GM19023 (cell line): ENCODE data around the gene ZDHHC16.
A peak's percentile ranks its signal among the peaks of the same experiment; 100 is the strongest.
"Not testable (repeated sequence)": the region's sequence is repeated elsewhere in the genome, so short reads cannot be mapped to it uniquely, and the experiment has no call there.

Experiments
- ATAC-seq: cut with Tn5 transposase; IDR thresholded peaks from one replicate; pipeline ENCODE4 v1.9.1; 2021; ENCODE audit warnings: mild to moderate bottlenecking, moderate library complexity; ENCODE audit not compliant: unreplicated experiment

The ZDHHC16 gene

DNA sequence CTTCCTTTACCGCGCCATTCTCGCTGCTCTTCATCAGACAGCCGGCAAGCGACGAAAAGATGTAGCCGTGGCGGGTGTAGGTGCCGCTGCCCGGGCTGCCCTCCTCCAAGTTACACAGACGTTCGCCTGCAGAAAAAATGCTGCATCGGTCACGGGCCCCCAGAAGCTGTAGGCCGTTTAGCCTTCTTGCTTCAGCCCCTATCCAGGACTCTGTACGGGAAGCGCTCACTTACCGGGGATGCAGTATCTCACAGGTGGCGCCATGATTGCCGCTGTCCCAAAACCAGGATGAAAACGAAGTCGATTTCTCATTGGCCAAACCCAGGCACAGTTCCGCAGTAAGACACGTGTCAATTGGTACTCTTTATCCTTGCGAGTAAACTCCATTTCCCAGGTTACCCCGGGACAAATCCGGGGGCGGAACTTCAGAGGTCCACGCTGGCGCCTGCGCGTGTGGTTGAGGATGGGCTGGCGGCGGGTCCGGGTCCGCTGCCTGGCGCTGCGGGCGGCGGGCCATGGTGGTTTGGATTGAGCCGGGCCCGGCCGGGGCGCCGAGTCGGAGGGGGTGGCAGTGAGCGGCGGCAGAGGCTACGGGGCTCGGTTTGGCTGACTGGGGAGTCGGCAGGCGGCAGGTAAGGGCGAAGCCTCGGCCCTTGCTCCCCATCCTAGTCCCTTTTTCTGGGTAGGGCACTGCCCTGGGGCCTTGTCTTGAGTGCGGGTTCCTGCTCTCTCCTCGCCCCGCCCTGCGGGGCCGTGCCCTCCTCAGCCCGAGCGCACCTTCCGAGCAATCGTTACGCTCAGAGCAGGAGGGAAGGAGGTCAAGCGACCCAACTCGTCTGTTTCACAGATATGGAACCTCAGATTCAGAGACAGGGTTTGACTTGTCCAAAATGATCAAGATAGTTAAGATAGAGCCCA is at the start of gene ZDHHC16, which contains the start of gene EXOSC1:
TSS of gene ZDHHC16 (plus strand) at position 454 of the 918 bp plus-strand sequence. CDS start 5,501 bp downstream, outside the sequence.
TSS of gene EXOSC1 (minus strand) at position 285 of the 918 bp plus-strand sequence. CDS start at position 264, 21 bp downstream.
- peak; percentile 92 for ATAC-seq

DNA sequence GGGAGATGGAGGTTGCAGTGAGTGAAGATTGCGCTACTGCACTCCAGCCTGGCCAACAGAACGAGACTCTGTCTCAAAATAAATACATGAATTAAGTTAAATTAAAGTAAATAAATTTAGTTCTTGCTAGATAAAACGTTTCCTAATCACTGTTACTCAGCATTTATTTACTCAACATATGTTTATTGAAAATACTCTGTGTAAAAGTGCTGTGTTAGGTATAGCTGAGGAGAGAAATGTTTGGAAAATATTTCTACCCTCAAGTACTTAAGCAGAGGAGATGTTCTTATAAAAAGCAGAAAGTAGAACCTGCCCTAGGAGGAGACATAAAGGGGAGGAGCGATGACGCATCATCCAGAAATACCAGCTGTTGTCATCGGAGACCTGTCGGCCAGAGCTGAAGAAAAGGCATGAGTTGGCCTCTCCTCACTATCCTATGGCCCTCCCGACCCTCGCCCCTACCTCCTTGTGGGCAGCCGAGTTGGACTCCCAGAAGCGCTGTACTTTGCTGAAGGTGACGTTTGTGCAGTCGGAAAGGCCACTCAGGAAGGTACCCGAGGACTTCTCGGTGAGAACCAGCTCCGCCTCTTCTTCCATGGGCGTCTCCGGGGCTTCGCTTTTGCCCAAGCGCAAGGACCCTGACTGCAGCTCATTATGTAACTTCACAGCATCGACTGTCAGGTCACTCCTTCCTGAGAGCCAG is 46.0 kb upstream of the ZDHHC16 start:
- ATAC-seq: no peak

DNA sequence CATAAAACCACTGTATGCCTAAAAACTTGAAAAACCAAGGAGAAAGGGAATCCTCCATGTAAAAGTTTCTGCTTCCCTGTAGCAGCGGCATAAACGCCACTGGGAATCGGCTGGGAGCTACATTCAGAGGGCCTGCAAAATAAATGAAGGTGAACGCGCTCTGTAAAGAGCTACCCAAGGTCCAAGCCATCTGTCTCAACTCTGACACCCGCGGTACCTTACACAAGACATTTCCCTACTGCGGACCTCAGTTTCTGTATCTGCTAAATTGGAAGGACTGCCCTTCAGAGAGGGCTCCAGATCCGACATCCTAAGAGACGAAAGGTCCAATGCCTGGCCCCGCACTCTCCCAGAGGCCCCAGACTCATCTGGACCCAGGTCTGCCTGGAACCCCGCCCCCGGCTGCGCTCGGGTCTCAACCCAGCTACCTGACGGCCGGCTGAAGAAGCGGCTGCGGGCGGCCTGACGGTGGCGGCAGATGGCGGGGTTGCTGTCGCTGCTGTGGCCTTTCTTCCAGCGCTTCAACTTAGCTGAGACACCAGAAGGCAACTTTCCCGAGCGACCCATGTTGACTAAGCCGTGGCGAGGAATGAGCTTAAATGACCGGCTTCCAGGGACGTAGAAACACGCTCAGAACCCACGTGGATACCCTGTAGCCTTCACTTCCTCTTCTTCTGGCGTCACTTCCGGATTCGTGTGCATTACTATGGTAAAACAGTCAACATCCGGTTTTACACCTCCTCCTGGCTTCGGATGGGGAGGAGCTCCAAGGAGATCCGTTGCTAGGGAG is 45.1 kb upstream of the ZDHHC16 start, which contains the start of gene RRP12:
TSS of gene RRP12 (minus strand) at position 676 of the 790 bp plus-strand sequence. CDS start at position 567, 109 bp downstream.
- peak; percentile 96 for ATAC-seq

DNA sequence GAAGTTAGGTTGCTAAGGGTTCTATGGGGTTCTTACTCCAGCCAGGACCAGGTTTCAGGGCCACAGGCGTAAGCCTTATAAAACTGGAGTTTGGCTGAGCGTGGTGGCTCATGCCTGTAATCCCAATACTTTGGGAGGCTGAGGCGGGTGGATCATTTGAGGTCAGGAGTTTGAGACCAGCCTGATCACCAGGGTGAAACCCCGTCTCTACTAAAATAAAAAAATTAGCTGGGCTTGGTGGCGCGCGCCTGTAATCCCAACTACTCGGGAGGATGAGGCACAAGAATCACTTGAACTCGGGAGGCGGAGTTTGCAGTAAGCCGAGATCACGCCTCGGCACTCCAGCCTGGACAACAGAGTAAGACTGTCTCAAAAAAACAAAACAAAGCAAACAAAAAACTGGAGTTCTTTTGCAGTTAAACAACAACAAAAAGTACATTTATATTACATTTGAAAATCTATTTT is 44.5 kb upstream of the ZDHHC16 start:
- no peak for ATAC-seq

DNA sequence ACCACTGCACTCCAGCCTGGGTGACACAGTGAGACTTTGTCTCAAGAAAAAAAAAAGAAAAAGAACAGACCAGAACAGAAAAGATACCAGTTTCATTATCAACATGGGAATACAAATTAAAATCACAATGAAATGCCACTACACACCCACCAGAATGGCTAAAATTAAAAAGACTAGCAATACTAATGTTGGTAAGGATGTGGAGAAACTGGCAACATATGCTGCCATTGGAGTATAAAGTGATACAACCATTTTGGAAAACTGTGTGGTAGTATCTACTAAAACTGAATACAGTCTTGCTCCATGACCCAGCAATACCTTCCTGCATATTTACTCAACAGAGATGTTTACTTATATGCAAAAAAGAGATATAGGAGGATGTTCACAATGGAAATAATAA is 41.9 kb upstream of the ZDHHC16 start:
- no peak for ATAC-seq

DNA sequence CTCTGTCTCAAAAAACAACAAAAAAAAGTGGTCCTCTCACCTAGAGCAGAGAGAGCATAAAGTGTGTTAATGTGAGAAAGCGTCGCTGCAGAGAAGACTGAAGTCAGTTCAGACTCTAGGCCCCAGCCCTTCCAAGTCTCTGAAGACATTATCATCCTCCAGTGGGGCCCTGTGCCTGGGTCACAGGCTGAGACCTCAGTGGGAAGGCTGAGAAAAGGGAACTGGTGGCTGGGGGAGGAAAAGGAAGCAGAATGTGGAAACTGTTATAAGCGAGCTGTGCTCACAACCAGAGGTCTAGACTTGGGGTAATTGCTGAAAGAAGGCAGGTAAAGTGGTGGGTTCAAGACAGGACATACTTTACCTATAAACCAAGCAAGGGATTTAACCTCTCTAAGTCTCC is 39.9 kb upstream of the ZDHHC16 start:
- no peak for ATAC-seq

DNA sequence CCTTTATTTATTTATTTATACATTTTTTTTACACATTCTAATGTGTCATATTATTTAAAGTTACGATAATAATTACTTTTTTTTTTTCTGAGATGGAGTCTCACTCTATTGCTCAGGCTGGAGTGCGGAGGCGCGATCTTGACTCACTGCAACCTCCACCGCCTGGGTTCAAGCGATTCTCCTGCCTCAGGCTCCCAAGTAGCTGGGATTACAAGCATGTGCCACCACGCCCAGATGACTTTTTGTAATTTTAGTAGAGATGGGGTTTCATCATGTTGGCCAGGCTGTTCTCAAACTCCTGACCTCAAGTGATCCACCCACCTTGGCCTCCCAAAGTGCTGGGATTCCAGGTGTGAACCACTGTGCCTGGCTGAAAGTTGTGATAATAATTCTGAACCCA is 39.5 kb upstream of the ZDHHC16 start:
- not testable (repeated sequence) for ATAC-seq

DNA sequence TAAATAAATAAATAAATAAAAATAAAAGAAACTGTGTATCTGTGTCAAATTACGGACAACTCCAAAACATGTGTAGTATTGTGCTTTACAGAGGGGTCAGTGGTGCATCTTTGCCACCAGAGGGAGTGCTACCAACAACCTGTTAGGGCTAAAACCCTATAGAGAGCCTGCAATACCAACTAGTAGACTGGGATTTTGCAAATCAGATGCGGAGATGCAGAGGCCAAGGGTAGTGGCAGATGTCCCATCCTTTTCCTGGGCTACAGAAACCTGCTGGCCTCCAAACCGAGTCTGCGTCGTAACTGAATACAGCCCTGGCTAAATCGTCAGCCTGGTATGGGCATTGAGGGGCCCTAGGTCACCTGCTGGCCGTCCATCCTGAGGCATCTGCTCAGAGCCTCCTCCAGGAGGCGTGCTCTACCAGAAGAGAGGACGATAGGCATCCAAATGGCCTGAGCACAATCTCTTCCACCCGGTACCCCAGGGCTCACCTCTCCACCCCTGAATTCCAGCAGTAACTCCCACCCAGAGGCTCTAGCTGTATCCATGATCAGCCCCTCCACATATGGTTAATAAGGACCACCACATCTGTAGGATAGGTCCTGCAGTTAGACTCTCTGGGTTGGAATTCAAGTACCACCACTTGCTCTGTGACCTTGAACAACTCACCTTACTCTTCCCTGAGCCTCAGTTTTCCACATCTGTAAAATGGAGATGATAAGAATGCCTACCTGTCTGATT is 38.6 kb upstream of the ZDHHC16 start:
- peak; percentile 95 for ATAC-seq

DNA sequence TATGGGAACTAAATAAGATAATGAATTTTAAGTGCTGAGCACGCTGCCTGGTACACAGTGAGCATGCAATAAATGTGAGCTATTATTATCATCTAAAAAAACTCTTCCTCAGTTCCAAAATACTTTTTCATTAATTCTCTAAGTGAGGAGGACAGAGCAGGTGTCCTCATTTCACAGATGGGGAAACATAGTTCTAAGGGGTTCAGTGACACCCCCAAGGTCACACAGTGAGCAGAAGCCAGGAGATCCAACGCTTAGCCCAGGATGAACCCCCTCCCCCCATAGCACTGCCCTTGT is 38.1 kb upstream of the ZDHHC16 start:
- ATAC-seq: no peak

DNA sequence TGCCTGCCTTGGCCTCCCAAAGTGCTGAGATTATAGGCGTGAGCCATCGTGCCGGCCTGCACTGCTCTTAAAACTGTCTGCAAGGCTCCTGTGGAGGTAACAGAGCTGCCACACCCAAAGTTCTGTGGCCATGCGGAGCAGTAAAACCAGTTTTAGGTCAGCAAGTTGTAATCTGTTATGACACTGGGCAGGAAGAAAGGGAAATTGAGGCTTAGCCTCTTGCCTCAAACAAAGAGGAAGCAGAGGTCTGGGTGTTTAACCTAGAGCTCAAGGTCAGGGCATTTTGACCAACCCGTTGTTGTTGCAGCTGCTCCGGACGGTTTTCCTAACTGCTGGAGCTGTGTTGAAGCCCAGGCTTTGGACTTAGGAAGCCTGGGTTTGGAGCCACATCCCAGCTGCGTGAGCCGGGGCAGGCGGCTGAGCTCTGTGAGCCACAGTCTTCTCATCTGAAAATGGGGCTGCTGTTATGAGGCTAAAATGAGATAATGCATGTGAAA is 37.4 kb upstream of the ZDHHC16 start:
- ATAC-seq: no peak

DNA sequence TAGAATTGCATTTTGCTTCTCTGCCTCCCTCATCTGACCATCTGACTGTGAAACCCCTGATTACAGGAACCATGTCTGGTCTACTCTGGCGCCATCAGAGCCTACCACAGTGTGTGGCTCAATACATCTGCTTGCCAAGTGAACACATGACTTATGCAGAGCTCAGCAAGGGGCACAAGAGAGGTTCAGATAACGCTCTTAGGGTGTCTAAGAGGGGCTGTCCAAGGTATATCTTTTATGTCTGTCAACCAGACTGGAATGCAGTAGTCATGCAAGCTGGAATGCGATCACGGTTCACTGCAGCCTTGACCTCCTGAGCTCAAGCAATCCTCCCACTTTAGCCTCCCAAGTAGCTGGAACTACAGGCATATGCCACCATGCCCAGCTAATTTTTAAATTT is 34.6 kb upstream of the ZDHHC16 start:
- ATAC-seq: no peak

DNA sequence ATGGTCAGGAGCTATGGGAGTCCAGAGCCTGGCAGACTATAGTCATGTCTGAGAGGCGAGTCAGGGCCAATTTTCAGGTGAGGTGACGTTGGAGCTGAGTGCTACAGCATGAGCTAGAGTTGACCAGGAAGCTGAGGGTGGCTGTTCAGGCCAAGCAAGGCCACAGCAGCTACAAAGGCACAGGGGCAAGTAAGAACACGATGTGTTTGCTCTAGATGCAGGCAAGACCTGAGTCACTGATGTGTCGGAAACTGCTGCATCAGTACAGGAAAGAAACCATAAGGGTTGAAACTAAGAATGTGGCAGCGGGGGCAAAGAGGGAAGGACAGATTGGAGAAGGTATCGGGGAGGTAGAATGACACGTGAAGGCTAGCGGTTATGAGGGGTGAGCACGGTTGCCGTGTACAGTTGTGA is 33.1 kb upstream of the ZDHHC16 start:
- ATAC-seq: no peak

DNA sequence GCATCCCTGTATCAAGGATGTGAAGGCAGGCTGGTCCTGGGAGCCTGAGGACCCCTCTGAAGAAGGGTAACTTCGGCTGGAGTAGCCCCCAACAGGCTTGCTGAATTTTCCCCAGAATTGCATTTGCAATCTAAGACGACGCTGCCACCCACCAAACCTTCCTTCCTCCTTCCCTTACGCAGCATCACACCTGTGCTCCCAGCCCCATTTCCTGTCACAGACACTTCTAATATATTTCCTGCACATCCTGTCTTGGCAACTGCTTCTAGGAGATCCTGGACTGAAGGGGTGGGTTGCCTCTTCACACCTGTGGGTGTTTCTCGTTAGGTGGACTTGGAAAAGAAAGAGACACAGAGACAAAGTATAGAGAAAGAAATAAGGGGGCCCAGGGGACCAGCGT is 29.4 kb upstream of the ZDHHC16 start:
- no peak for ATAC-seq

DNA sequence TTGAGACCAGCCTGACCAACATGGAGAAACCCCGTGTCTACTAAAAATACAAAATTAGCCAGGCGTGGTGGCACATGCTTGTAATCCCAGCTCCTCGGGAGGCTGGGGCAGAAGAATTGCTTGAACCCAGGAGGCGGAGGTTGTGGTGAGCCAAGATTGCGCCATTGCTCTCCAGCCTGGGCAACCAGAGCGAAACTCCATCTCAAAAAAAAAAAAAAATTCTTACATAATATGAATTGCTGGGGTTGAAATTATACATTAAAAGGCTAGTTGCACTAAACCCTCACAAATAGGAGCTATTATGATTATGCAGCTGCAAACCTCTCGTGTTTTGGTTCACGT is 22.2 kb upstream of the ZDHHC16 start:
- not testable (repeated sequence) for ATAC-seq

DNA sequence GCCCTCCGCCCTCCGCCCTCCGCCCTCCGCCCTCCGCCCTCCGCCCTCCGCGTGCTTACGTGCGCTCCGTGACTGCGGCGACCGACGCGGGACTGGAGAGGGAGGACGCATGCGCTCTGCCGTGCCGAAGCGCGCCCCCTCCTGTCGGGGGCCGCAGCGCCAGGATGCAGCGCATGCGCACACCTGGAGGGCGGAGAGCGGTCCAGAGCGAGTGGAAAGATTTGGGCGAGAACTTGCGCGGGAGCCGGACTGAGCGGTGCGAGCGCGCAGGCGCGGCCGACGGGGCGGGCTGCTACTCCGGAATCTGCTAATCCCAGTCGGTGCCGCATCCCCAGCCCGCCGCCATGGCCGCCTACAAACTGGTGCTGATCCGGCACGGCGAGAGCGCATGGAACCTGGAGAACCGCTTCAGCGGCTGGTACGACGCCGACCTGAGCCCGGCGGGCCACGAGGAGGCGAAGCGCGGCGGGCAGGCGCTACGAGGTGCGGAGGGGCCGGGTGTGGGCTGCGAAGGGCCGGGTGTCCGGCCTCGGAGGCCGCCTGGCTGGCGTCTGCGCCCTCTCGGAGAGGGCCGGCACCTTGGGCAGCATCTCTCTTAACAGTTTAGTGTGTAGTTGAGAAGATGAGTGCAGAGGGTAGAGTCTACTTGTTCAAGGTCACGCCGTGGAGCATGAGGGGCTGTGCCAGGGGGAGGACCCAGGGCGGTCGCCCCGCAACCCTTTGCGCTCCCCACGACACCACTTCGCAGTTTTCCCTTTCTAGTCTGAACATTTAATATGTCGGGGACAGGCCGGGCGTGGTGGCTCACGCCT is 19.8 kb upstream of the ZDHHC16 start, which contains the start of gene PGAM1:
TSS of gene PGAM1 (plus strand) at position 228 of the 812 bp plus-strand sequence. CDS start at position 345, 117 bp downstream.
- peak; percentile 88 for ATAC-seq

DNA sequence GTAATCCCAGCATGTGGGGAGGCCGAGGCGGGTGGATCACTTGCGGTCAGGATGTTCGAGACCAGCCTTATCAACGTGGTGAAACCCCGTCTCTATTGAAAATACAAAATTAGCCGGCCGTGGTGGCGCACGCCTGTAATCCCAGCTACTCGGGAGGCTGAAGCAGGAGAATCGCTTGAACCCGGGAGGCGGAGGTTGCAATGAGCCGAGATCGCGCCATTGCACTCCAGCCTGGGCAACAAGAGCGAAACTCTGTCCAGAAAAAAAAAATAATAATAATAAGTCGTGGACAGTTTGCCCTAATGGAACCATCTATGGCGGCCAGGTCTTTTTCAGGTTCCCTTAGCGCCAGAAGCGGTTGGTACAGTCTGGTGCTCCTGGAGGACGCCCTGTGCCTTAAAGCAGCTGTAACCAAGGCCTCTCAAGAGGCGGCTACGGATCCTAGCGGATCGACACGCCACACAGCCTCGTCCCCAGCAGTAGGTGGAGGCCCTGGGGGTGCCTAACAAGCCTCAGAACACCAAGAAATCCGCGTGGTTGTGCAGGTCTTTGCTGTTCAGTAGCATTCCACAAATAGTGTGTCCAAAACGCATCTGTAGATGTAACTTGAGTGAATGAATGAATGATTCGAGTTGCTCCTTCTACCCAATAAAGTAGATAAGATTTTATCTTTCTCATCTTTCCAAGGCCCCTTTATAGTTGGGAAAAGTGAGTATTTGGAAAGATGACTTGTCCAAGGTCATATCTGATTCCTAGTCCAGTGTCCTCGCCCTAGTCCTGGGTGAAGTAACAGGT is 19.0 kb upstream of the ZDHHC16 start:
- ATAC-seq: no peak

DNA sequence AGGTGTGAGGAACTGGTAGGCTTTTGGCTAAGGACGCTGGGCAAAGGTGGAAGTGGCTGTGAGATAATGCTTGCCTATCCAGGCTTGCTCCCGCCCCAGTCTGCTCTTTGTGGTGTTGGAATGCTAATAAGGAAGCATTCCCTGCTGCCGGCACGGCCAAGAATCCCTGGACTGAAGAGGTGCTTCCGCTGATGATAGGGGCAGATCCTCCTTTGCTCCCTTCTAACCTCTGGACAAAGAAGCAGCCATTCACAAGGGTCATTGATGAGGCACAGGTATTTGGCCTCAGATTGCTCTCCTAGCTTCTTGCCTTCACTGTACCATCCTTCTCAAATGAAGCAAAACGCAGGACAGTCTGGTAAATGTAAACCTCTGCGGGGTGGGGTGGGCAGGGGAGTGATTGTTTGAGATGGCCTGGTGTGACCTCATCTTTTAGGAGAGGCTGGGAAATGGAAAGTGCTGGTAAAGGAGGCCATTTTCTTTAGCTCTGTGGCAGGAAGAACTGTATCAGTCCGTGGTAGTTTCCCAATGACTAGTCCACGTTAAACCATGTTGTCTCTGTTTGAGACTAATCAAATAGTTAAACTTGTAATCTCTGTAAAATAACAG is 18.3 kb upstream of the ZDHHC16 start:
- no peak for ATAC-seq

DNA sequence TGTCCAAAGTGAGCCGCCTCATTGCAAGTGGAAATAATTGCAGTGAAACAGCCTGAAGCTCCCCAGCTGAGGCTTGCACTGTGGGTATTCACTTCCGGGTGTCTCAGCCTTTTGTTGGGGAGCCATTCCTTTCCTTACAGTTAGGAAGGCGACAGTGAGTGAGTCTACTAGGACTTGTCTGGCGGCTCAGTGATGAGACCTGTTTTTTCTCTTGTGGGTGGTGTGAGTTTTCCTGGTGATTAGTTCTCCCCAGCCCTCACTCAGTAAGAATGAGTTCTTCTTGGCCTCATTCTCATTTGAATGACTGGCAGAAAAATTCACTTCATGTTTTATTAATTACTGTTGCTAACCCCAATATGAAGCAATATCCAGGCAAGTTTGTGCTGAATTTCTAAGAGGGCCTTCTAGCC is 17.4 kb upstream of the ZDHHC16 start:
- ATAC-seq: no peak
